Endothelial cell of hepatic sinusoid (primary cell): ENCODE data around the gene SLCO3A1.

ENCODE experiments used
- in situ Hi-C: cut with HindIII; loops from 2 replicates; pipeline ENCODE4 v1.10.0; 2017; ENCODE audit warnings: low sequenced_read_pairs

Gene SLCO3A1

GRCh38 chr15:91992945-91993344, 139.4 kb downstream of the SLCO3A1 start:
- in situ Hi-C loops, result no loop called here

- in situ Hi-C loops, result no loop called here
Measured at GRCh38 chr15:91995146-91995545, 141.6 kb downstream of the SLCO3A1 start.

- in situ Hi-C loops, result no loop called here
Measured at GRCh38 chr15:91997163-91997562, 143.7 kb downstream of the SLCO3A1 start.

GRCh38 chr15:92000709-92001108, 147.2 kb downstream of the SLCO3A1 start:
- in situ Hi-C loops, result no loop called here

- in situ Hi-C loops, result no loop called here
Measured at GRCh38 chr15:92001307-92001706, 147.8 kb downstream of the SLCO3A1 start.

GRCh38 chr15:92002666-92003065, 149.2 kb downstream of the SLCO3A1 start:
- in situ Hi-C loops, result no loop called here

GRCh38 chr15:92003515-92004067, 150.1 kb downstream of the SLCO3A1 start:
- in situ Hi-C loops, result no loop called here

- in situ Hi-C loops, result no loop called here
Measured at GRCh38 chr15:92005154-92005553, 151.6 kb downstream of the SLCO3A1 start.

GRCh38 chr15:92006186-92007028, 152.9 kb downstream of the SLCO3A1 start:
- in situ Hi-C loops, result no loop called here

GRCh38 chr15:92009162-92009561, 155.7 kb downstream of the SLCO3A1 start:
- in situ Hi-C loops, result no loop called here

- in situ Hi-C loops, result no loop called here
Measured at GRCh38 chr15:92011611-92012367, 158.3 kb downstream of the SLCO3A1 start.

- in situ Hi-C loops, result no loop called here
Measured at GRCh38 chr15:92012368-92012629, 158.8 kb downstream of the SLCO3A1 start.

GRCh38 chr15:92012881-92013280, 159.4 kb downstream of the SLCO3A1 start:
- in situ Hi-C loops, result no loop called here

GRCh38 chr15:92014281-92015030, 160.9 kb downstream of the SLCO3A1 start:
- in situ Hi-C loops, result loop anchor here (5.0 kb wide), 1 partner anchor 92 kb away; no protein-coding TSS in a partner anchor

GRCh38 chr15:92017882-92018534, 164.5 kb downstream of the SLCO3A1 start:
- in situ Hi-C loops, result loop anchor here (5.0 kb wide), 1 partner anchor 96 kb away; no protein-coding TSS in a partner anchor

- in situ Hi-C loops, result loop anchor here (5.0 kb wide), 1 partner anchor 96 kb away; no protein-coding TSS in a partner anchor
Measured at GRCh38 chr15:92018535-92019239, 165.2 kb downstream of the SLCO3A1 start.

GRCh38 chr15:92019706-92020105, 166.2 kb downstream of the SLCO3A1 start:
- in situ Hi-C loops, result loop anchor here (5.0 kb wide), 1 partner anchor 97 kb away; no protein-coding TSS in a partner anchor

GRCh38 chr15:92020207-92020606, 166.7 kb downstream of the SLCO3A1 start:
- in situ Hi-C loops, result no loop called here

- in situ Hi-C loops, result no loop called here
Measured at GRCh38 chr15:92020804-92021203, 167.3 kb downstream of the SLCO3A1 start.

GRCh38 chr15:92021792-92022191, 168.3 kb downstream of the SLCO3A1 start:
- in situ Hi-C loops, result no loop called here
